ENCODE results near the gene GLI3.
"Not testable (repeated sequence)": the region's sequence is repeated elsewhere in the genome, so short reads cannot be mapped to it uniquely, and the experiment has no call there.

GLI3 gene

GRCh38 chr7:42212541-42213090 lies 24.4 kb downstream of the GLI3 start:
- DNase-seq (ENCODE audit: low read depth in 2 of 2), result no peak

GRCh38 chr7:42211938-42212337 lies 25.1 kb downstream of the GLI3 start:
- DNase-seq (ENCODE audit: low read depth in 2 of 2), result no peak

GRCh38 chr7:42210779-42211178 lies 26.2 kb downstream of the GLI3 start:
- DNase-seq (ENCODE audit: low read depth in 2 of 2), result no peak

- no peak for DNase-seq (ENCODE audit: low read depth in 2 of 2)
Observed at GRCh38 chr7:42210333-42210732, 26.7 kb downstream of the GLI3 start.

GRCh38 chr7:42209085-42209484 lies 27.9 kb downstream of the GLI3 start:
- DNase-seq (ENCODE audit: low read depth in 2 of 2), result not testable (repeated sequence)

GRCh38 chr7:42208572-42208971 lies 28.4 kb downstream of the GLI3 start:
- DNase-seq (ENCODE audit: low read depth in 2 of 2), result no peak

GRCh38 chr7:42207420-42207819 lies 29.6 kb downstream of the GLI3 start:
- DNase-seq (ENCODE audit: low read depth in 2 of 2), result no peak

GRCh38 chr7:42203336-42203735 lies 33.7 kb downstream of the GLI3 start:
- DNase-seq (ENCODE audit: low read depth in 2 of 2), result no peak

GRCh38 chr7:42202601-42203000 lies 34.4 kb downstream of the GLI3 start:
- DNase-seq (ENCODE audit: low read depth in 2 of 2), result no peak

- no peak for DNase-seq (ENCODE audit: low read depth in 2 of 2)
Observed at GRCh38 chr7:42198974-42199668, 37.9 kb downstream of the GLI3 start.

- no peak for DNase-seq (ENCODE audit: low read depth in 2 of 2)
Observed at GRCh38 chr7:42198296-42198695, 38.7 kb downstream of the GLI3 start.

- no peak for DNase-seq (ENCODE audit: low read depth in 2 of 2)
Observed at GRCh38 chr7:42197451-42197850, 39.6 kb downstream of the GLI3 start.

GRCh38 chr7:42194238-42194637 lies 42.8 kb downstream of the GLI3 start:
- DNase-seq (ENCODE audit: low read depth in 2 of 2), result no peak

GRCh38 chr7:42193471-42194129 lies 43.4 kb downstream of the GLI3 start:
- DNase-seq (ENCODE audit: low read depth in 2 of 2), result no peak

- DNase-seq (ENCODE audit: low read depth in 2 of 2), result no peak
Observed at GRCh38 chr7:42192851-42193461, 44.1 kb downstream of the GLI3 start.

GRCh38 chr7:42192066-42192465 lies 44.9 kb downstream of the GLI3 start:
- DNase-seq (ENCODE audit: low read depth in 2 of 2), result no peak

GRCh38 chr7:42189535-42189934 lies 47.5 kb downstream of the GLI3 start:
- no peak for DNase-seq (ENCODE audit: low read depth in 2 of 2)

GRCh38 chr7:42186151-42186550 lies 50.9 kb downstream of the GLI3 start:
- no peak for DNase-seq (ENCODE audit: low read depth in 2 of 2)

GRCh38 chr7:42185726-42186125 lies 51.3 kb downstream of the GLI3 start:
- no peak for DNase-seq (ENCODE audit: low read depth in 2 of 2)

- DNase-seq (ENCODE audit: low read depth in 2 of 2), result no peak
Observed at GRCh38 chr7:42183547-42183946, 53.5 kb downstream of the GLI3 start.

GRCh38 chr7:42181566-42181965 lies 55.4 kb downstream of the GLI3 start:
- no peak for DNase-seq (ENCODE audit: low read depth in 2 of 2)

- DNase-seq (ENCODE audit: low read depth in 2 of 2), result no peak
Observed at GRCh38 chr7:42180806-42181205, 56.2 kb downstream of the GLI3 start.

GRCh38 chr7:42176724-42177101 lies 60.3 kb downstream of the GLI3 start:
- DNase-seq (ENCODE audit: low read depth in 2 of 2), result no peak

All from stimulated activated CD8-positive, alpha-beta memory T cell treated with anti-CD3 and anti-CD28 coated beads, Interleukin-15, amount 100 ng/mL, for 48 hours (primary cell).